Upper lobe of right lung (tissue), 1 donor: ENCODE data around the gene CNTNAP2. TPM values are rescaled to one million over a fixed set of nuclear protein-coding genes. Genes with fewer than 3 reads are reported as not detected.

ENCODE experiments used
- ATAC-seq: fragments of 200-7000 bp; cut with Tn5 transposase; one replicate; pipeline ENCODE4 v1.9.1; 2020; ENCODE audit warnings: mild to moderate bottlenecking, moderate library complexity
- DNase-seq: peaks from one replicate; pipeline ENCODE4 v3.0.0-alpha.2; 2020
- H3K27ac ChIP-seq: fragments of 200-600 bp; one replicate; pipeline ENCODE4 v1.8.0; 2022
- H3K27me3 ChIP-seq: fragments of 200-600 bp; one replicate; pipeline ENCODE4 v1.8.0; 2022; ENCODE audit warnings: mild to moderate bottlenecking
- H3K36me3 ChIP-seq: fragments of 200-600 bp; one replicate; pipeline ENCODE4 v1.8.0; 2022
- H3K4me1 ChIP-seq: fragments of 200-600 bp; one replicate; pipeline ENCODE4 v1.8.0; 2022
- H3K4me3 ChIP-seq: fragments of 200-600 bp; one replicate; pipeline ENCODE4 v1.8.0; 2022; ENCODE audit warnings: mild to moderate bottlenecking
- H3K9me3 ChIP-seq: fragments of 200-600 bp; one replicate; pipeline ENCODE4 v1.8.0; 2022
- CTCF ChIP-seq: fragments of 200-600 bp; IDR thresholded peaks from one replicate; pipeline ENCODE4 v1.8.0; 2022; ENCODE audit warnings: antibody characterized with exemption
- intact Hi-C: fragments of 100-400 bp; cut with DNase I; formaldehyde crosslinking; loops from one replicate; pipeline ENCODE4 v1.11.0; 2022
- total RNA-seq: library from RNA; stranded (reverse); fragmentation: NEBNext Ultra II Directional; extraction: Animal tissue kit (Norgen Biotek cat#: 25700); gene quantifications from one replicate; pipeline ENCODE4 v1.2.1, GENCODE V29; 2021
- donor health status: DM: no; HTN: yes; CAD: no; lungs with severe emphysema.

Gene CNTNAP2
- total RNA-seq, 1 donor from 2014 or later = 0.41 TPM

GRCh38 chr7:147861058-147861716 is 1744.6 kb downstream of the CNTNAP2 start:
- intact Hi-C loops = no loop called here
- H3K9me3 ChIP-seq = no peaks in the 10 kb centered on the region
- no peaks in the 10 kb centered on the region for H3K4me1 ChIP-seq
- H3K4me3 ChIP-seq = no peak overlapping the region
- no peak for TF ChIP-seq CTCF
- H3K27ac ChIP-seq = no peak overlapping the region
- H3K27me3 ChIP-seq = no peaks in the 10 kb centered on the region
- DNase-seq (no peak), ATAC-seq (no peak)
- H3K36me3 ChIP-seq = no peaks in the 10 kb centered on the region

GRCh38 chr7:147861945-147862344 is 1745.3 kb downstream of the CNTNAP2 start:
- DNase-seq (no peak), ATAC-seq (no peak)
- Histone ChIP-seq H3K4me3 (no peak overlapping the region), H3K4me1 (no peaks in the 10 kb centered on the region), H3K27ac (no peak overlapping the region), H3K9me3 (no peaks in the 10 kb centered on the region), H3K36me3 (no peaks in the 10 kb centered on the region), H3K27me3 (no peaks in the 10 kb centered on the region)
- no peak for TF ChIP-seq CTCF
- intact Hi-C loops = no loop called here

GRCh38 chr7:147869456-147869855 is 1752.9 kb downstream of the CNTNAP2 start:
- ATAC-seq (no peak), DNase-seq (no peak)
- H3K27me3 ChIP-seq = no peaks in the 10 kb centered on the region
- no peak overlapping the region for H3K27ac ChIP-seq
- H3K9me3 ChIP-seq = no peaks in the 10 kb centered on the region
- no peaks in the 10 kb centered on the region for H3K4me1 ChIP-seq
- no peaks in the 10 kb centered on the region for H3K36me3 ChIP-seq
- TF ChIP-seq CTCF = no peak
- no peak overlapping the region for H3K4me3 ChIP-seq
- intact Hi-C loops = no loop called here

- H3K4me3 ChIP-seq = no peak overlapping the region
- no peak overlapping the region for H3K27ac ChIP-seq
- intact Hi-C loops = no loop called here
- H3K27me3 ChIP-seq = no peaks in the 10 kb centered on the region
- ATAC-seq (no peak), DNase-seq (no peak)
- H3K36me3 ChIP-seq = no peaks in the 10 kb centered on the region
- no peak for TF ChIP-seq CTCF
- no peaks in the 10 kb centered on the region for H3K4me1 ChIP-seq
- no peaks in the 10 kb centered on the region for H3K9me3 ChIP-seq
Measured at GRCh38 chr7:147878912-147879661, 1762.5 kb downstream of the CNTNAP2 start.

- Histone ChIP-seq H3K27me3 (no peaks in the 10 kb centered on the region), H3K4me3 (no peak overlapping the region), H3K36me3 (no peaks in the 10 kb centered on the region), H3K4me1 (no peaks in the 10 kb centered on the region), H3K9me3 (no peaks in the 10 kb centered on the region), H3K27ac (no peak overlapping the region)
- DNase-seq = no peak
- intact Hi-C loops = no loop called here
- peak; percentile 45 for ATAC-seq
- TF ChIP-seq CTCF = no peak
Measured at GRCh38 chr7:147885869-147886268, 1769.3 kb downstream of the CNTNAP2 start.
